Skeletal muscle satellite cell (primary cell): ENCODE measurements around the gene E2F7.
"Not testable (repeated sequence)": the region's sequence is repeated elsewhere in the genome, so short reads cannot be mapped to it uniquely, and the experiment has no call there.

Source experiments
- H3K27me3 ChIP-seq: 2 replicates; pipeline ENCODE4 v1.7.0; 2013; ENCODE audit warnings: low read length; ENCODE audit not compliant: control insufficient read depth, insufficient read depth
- H3K36me3 ChIP-seq: 2 replicates; pipeline ENCODE4 v1.7.0; 2013; ENCODE audit warnings: mild to moderate bottlenecking, control low read depth, low read length; ENCODE audit not compliant: insufficient read depth
- H3K4me1 ChIP-seq: 2 replicates; pipeline ENCODE4 v1.7.0; 2013; ENCODE audit warnings: low read length; ENCODE audit not compliant: control insufficient read depth, insufficient read depth
- H3K4me2 ChIP-seq: 2 replicates; pipeline ENCODE4 v1.7.0; 2013; ENCODE audit warnings: mild to moderate bottlenecking, low read length
- H3K4me3 ChIP-seq: 2 replicates; pipeline ENCODE4 v1.7.0; 2013; ENCODE audit warnings: low read length
- H3K9ac ChIP-seq: 2 replicates; pipeline ENCODE4 v1.7.0; 2013; ENCODE audit warnings: mild to moderate bottlenecking, low read depth, low read length, moderate library complexity
- H3K9me3 ChIP-seq: replicated peaks from 2 replicates; pipeline ENCODE4 v1.7.0; 2013; ENCODE audit warnings: mild to moderate bottlenecking, control low read depth, low read length

E2F7 gene

DNA sequence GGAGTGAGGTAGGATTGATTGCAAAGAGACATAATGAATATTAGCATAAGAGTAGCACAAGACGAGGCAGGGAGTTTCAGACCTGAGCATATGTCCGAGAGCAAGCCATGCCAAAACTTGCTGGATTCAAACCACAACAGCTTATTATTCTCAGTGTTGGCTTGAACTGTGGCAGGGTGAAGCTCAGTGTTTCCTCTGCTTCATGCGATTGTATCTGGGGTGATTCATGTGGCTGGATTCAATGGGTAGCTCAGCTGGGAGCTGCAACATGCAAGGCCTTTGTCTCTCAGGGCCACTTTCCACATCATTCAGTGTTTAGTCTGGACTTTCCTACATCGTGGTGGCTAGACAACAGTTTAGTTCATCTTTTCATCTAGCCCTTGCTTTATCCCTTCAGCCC lies 22.1 kb upstream of the E2F7 start:
- no peaks in the 10 kb centered on the region for H3K4me1 ChIP-seq
- no peaks in the 10 kb centered on the region for H3K9me3 ChIP-seq
- no peaks in the 10 kb centered on the region for H3K27me3 ChIP-seq
- H3K9ac ChIP-seq: no peak overlapping the region
- H3K4me3 ChIP-seq: no peak overlapping the region
- H3K36me3 ChIP-seq: no peaks in the 10 kb centered on the region
- no peak overlapping the region for H3K4me2 ChIP-seq

DNA sequence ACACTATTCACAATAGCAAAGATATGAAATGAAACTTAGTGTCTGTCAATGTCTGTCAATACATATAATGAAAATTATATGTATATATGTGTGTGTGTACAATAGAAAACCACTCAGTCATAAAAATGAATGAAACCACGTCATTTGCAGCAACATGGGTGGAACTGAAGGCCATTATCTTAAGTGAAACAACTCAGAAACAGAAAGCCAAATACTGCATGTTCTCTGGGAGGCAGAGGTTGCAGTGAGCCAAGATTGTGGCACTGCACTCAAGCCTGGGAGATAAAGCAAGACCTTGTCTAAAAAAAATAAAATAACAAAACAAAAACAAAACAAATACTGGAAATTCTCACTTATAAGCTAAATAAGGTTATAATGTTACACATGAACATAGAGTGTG lies 16.7 kb upstream of the E2F7 start:
- Histone ChIP-seq H3K4me1 (no peaks in the 10 kb centered on the region), H3K4me3 (no peak overlapping the region), H3K9me3 (no peaks in the 10 kb centered on the region), H3K36me3 (no peaks in the 10 kb centered on the region), H3K9ac (no peak overlapping the region), H3K4me2 (no peak overlapping the region), H3K27me3 (no peaks in the 10 kb centered on the region)

- H3K27me3 ChIP-seq: no peaks in the 10 kb centered on the region
- no peak overlapping the region for H3K9ac ChIP-seq
- no peaks in the 10 kb centered on the region for H3K9me3 ChIP-seq
- no peak overlapping the region for H3K4me2 ChIP-seq
- no peaks in the 10 kb centered on the region for H3K36me3 ChIP-seq
- no peak overlapping the region for H3K4me3 ChIP-seq
- no peaks in the 10 kb centered on the region for H3K4me1 ChIP-seq
Measured at GRCh38 chr12:77079631-77080030, 14.3 kb upstream of the E2F7 start.

- no peaks in the 10 kb centered on the region for H3K27me3 ChIP-seq
- no peaks in the 10 kb centered on the region for H3K9me3 ChIP-seq
- no peaks in the 10 kb centered on the region for H3K4me1 ChIP-seq
- no peak overlapping the region for H3K9ac ChIP-seq
- no peak overlapping the region for H3K4me2 ChIP-seq
- H3K4me3 ChIP-seq: no peak overlapping the region
- no peaks in the 10 kb centered on the region for H3K36me3 ChIP-seq
Measured at GRCh38 chr12:77078231-77078630, 12.9 kb upstream of the E2F7 start.

DNA sequence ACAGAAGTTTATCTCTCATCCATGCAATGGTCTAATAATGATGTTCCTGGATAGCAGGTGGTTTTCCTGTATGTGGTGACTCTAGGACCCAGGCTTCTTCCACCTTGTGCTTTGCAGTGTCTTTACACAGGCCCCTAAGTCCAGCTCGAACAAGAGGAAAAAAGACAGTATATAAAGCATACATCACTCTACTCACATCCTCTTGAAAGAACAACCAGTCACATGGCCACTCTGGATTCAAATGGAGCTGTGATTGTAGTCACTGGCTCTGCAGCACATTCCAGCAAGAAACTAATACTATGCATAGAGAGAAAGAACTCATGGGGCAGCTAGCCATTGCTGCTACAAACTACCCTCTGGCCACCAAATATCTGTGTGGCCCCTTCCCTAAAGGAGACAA lies 11.5 kb upstream of the E2F7 start:
- Histone ChIP-seq H3K9ac (no peak overlapping the region), H3K4me2 (no peak overlapping the region), H3K27me3 (no peaks in the 10 kb centered on the region), H3K4me1 (peaks cover 5% of the 10 kb centered on the region), H3K36me3 (no peaks in the 10 kb centered on the region), H3K9me3 (no peaks in the 10 kb centered on the region), H3K4me3 (no peak overlapping the region)

DNA sequence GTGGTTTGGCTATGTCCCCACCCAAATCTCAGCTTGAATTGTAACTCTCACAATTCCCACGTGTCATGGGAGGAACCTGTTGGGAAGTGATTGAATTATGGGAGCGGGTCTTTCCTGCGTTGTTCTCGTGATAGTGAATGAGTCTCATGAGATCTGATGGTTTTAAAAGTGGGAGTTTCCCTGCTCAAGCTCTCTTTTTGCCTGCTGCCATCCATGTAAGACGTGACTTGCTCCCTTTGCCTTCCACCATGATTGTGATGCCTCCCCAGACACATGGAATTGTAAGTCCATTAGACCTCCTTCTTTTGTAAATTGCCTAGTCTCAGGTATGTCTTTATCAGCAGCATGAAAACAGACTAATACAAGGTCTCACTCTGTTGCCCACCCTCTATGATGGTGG lies 8.5 kb upstream of the E2F7 start:
- H3K4me1 ChIP-seq, H3K9ac ChIP-seq, H3K4me2 ChIP-seq, H3K9me3 ChIP-seq, H3K4me3 ChIP-seq, H3K27me3 ChIP-seq, H3K36me3 ChIP-seq: not testable (repeated sequence)

- peaks cover 8% of the 10 kb centered on the region for H3K4me1 ChIP-seq
- no peak overlapping the region for H3K9ac ChIP-seq
- H3K36me3 ChIP-seq: no peaks in the 10 kb centered on the region
- no peaks in the 10 kb centered on the region for H3K9me3 ChIP-seq
- H3K4me2 ChIP-seq: peak overlapping the region; percentile 15
- no peaks in the 10 kb centered on the region for H3K27me3 ChIP-seq
- H3K4me3 ChIP-seq: no peak overlapping the region
Measured at GRCh38 chr12:77072833-77073495, 7.6 kb upstream of the E2F7 start.

GRCh38 chr12:77070800-77071449 lies 5.6 kb upstream of the E2F7 start:
- Histone ChIP-seq H3K9ac (no peak overlapping the region), H3K4me3 (no peak overlapping the region), H3K9me3 (no peaks in the 10 kb centered on the region), H3K4me1 (peaks cover 8% of the 10 kb centered on the region), H3K27me3 (no peaks in the 10 kb centered on the region), H3K36me3 (no peaks in the 10 kb centered on the region), H3K4me2 (no peak overlapping the region)

DNA sequence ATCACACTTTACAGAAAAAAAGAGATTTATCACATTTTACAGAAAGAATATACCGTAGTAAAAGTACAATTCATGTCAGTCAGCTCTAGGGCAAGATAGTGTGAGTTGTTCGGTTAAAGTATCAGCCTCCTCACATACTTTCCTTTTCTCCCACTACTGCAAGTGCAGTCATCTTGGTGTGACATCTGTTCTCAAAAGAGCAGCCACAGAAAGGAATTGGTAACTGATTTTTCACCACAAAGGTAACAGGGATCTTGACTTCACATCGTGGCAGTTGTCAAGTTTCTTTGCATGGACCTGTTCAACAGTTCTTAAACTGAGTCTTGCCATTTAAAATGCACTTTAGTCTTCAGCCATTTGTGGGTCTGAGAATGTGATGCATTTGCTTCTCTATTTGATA lies 5.0 kb upstream of the E2F7 start:
- Histone ChIP-seq H3K36me3 (no peaks in the 10 kb centered on the region), H3K4me2 (no peak overlapping the region), H3K9ac (no peak overlapping the region), H3K4me3 (no peak overlapping the region), H3K9me3 (no peaks in the 10 kb centered on the region), H3K27me3 (no peaks in the 10 kb centered on the region), H3K4me1 (peaks cover 8% of the 10 kb centered on the region)

DNA sequence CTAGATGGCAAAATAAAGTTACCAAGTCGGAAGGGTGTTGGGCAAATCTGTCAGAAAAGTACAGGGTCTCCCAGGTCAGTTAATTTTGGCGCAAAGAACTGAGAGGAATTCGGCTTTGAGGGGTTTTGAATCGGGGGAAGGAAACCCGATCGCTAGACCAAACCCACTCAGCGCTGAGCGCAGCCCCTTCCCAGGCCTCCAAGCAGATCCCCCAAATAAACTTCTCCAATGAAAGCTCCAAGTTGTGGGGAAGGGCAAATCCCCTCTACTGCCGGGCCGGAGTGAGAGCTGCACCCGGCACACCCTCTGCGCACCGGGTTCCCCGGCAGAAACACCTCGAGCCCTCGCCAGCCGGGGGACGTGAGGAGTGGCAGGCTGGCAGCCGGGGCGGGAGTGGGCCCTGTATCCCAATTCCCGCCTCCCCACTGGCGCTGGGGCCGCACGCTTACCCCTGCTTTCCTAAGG lies 441 bp downstream of the E2F7 start:
- H3K4me1 ChIP-seq: peaks cover 30% of the 10 kb centered on the region
- peaks cover 6% of the 10 kb centered on the region for H3K36me3 ChIP-seq
- H3K9ac ChIP-seq: peak overlapping the region; percentile 90
- H3K4me3 ChIP-seq: peak overlapping the region; percentile 98
- H3K9me3 ChIP-seq: no peaks in the 10 kb centered on the region
- H3K27me3 ChIP-seq: no peaks in the 10 kb centered on the region
- H3K4me2 ChIP-seq: peak overlapping the region; percentile 91

DNA sequence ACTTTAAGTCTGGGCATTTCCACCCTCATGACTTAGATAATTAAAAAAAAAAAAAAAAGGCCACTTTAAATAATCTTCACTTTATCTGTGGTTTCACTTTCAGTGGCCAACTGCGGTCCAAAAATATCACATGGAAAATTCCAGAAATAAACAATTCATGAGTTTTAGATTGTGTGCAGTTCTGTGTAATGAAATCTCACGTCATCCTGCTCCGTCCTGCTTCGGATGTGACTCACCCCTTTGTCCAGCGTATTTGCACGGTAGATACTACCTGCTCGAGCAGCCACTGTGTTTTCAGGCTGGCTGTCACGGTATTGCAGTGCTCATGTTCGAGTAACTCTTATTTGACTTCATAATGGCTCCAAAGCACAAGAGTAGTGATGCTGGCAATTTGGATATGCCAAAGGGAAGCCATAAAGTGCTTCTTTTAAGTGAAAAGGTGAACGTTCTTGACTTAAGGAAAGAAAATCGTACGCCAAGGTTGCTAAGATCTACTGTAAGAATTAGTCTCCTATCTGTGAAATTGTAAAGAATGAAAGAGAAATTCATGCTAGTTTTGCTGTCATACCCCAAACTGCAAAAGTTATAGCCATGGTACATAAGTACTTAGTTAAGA lies 2.4 kb downstream of the E2F7 start:
- H3K4me3 ChIP-seq: peak overlapping the region; percentile 13
- peak overlapping the region; percentile 91 for H3K4me2 ChIP-seq

GRCh38 chr12:77062396-77062795 lies 3.0 kb downstream of the E2F7 start:
- Histone ChIP-seq H3K9me3 (no peaks in the 10 kb centered on the region), H3K4me2 (peak overlapping the region; percentile 91), H3K27me3 (no peaks in the 10 kb centered on the region), H3K4me1 (peaks cover 49% of the 10 kb centered on the region), H3K9ac (peak overlapping the region; percentile 5), H3K36me3 (peaks cover 11% of the 10 kb centered on the region), H3K4me3 (no peak overlapping the region)

More for the DNA sequence above, 2.4 kb downstream of the E2F7 start:
- Histone ChIP-seq H3K9ac (no peak overlapping the region), H3K36me3 (peaks cover 8% of the 10 kb centered on the region), H3K4me1 (peaks cover 46% of the 10 kb centered on the region), H3K27me3 (no peaks in the 10 kb centered on the region), H3K9me3 (no peaks in the 10 kb centered on the region)
